ENCODE data around the gene EEF1A1. TPM values are rescaled to one million over a fixed set of nuclear protein-coding genes. Genes with fewer than 3 reads are reported as not detected.
"Not testable (repeated sequence)": the region's sequence is repeated elsewhere in the genome, so short reads cannot be mapped to it uniquely, and the experiment has no call there.

Gene EEF1A1
- total RNA-seq, 1 donor from 2014 or later: 8,439 TPM

GRCh38 chr6:73509851-73510250 is 11.0 kb downstream of the EEF1A1 start:
- H3K27ac Mint-ChIP-seq: no peak overlapping the region
- DNase-seq (ENCODE audit: low spot score): no peak
- intact Hi-C loops (cut with micrococcal nuclease): no loop called here

GRCh38 chr6:73508776-73509175 is 12.1 kb downstream of the EEF1A1 start:
- intact Hi-C loops (cut with micrococcal nuclease): no loop called here
- no peaks in the 10 kb centered on the region for H3K9me3 Mint-ChIP-seq
- no peak overlapping the region for H3K4me3 Mint-ChIP-seq
- no peak overlapping the region for H3K27ac Mint-ChIP-seq
- H3K36me3 Mint-ChIP-seq (ENCODE audit: low read depth): peaks cover 12% of the 10 kb centered on the region
- H3K4me1 Mint-ChIP-seq (ENCODE audit: low read depth): peaks cover 5% of the 10 kb centered on the region
- no peak for DNase-seq (ENCODE audit: low spot score)
- no peaks in the 10 kb centered on the region for H3K27me3 Mint-ChIP-seq (ENCODE audit: insufficient read depth)

More at GRCh38 chr6:73509851-73510250, 11.0 kb downstream of the EEF1A1 start:
- H3K27me3 Mint-ChIP-seq (ENCODE audit: insufficient read depth): no peaks in the 10 kb centered on the region
- no peak overlapping the region for H3K4me3 Mint-ChIP-seq
- peaks cover 11% of the 10 kb centered on the region for H3K36me3 Mint-ChIP-seq (ENCODE audit: low read depth)
- H3K9me3 Mint-ChIP-seq: no peaks in the 10 kb centered on the region
- peaks cover 8% of the 10 kb centered on the region for H3K4me1 Mint-ChIP-seq (ENCODE audit: low read depth)

GRCh38 chr6:73506246-73506645 is 14.6 kb downstream of the EEF1A1 start:
- Mint-ChIP-seq H3K27ac (no peak overlapping the region), H3K4me1 (ENCODE audit: low read depth) (no peaks in the 10 kb centered on the region), H3K36me3 (ENCODE audit: low read depth) (peaks cover 19% of the 10 kb centered on the region), H3K4me3 (no peak overlapping the region), H3K27me3 (ENCODE audit: insufficient read depth) (no peaks in the 10 kb centered on the region), H3K9me3 (no peaks in the 10 kb centered on the region)
- DNase-seq (ENCODE audit: low spot score): no peak
- intact Hi-C loops (cut with micrococcal nuclease): no loop called here

GRCh38 chr6:73505705-73506104 is 15.1 kb downstream of the EEF1A1 start:
- H3K27me3 Mint-ChIP-seq (ENCODE audit: insufficient read depth); H3K4me1 Mint-ChIP-seq (ENCODE audit: low read depth); intact Hi-C loops (cut with micrococcal nuclease): not testable (repeated sequence)

GRCh38 chr6:73505142-73505541 is 15.7 kb downstream of the EEF1A1 start:
- H3K27ac Mint-ChIP-seq: no peak overlapping the region
- H3K27me3 Mint-ChIP-seq (ENCODE audit: insufficient read depth): no peaks in the 10 kb centered on the region
- intact Hi-C loops (cut with micrococcal nuclease): no loop called here
- H3K36me3 Mint-ChIP-seq (ENCODE audit: low read depth): peaks cover 21% of the 10 kb centered on the region
- no peak for DNase-seq (ENCODE audit: low spot score)
- H3K4me1 Mint-ChIP-seq (ENCODE audit: low read depth): no peaks in the 10 kb centered on the region
- no peaks in the 10 kb centered on the region for H3K9me3 Mint-ChIP-seq
- no peak overlapping the region for H3K4me3 Mint-ChIP-seq

More at GRCh38 chr6:73505705-73506104, 15.1 kb downstream of the EEF1A1 start:
- not testable (repeated sequence) for H3K4me3 Mint-ChIP-seq; H3K27ac Mint-ChIP-seq; H3K9me3 Mint-ChIP-seq; DNase-seq (ENCODE audit: low spot score)
- H3K36me3 Mint-ChIP-seq (ENCODE audit: low read depth): peaks cover 19% of the 10 kb centered on the region

GRCh38 chr6:73504160-73504559 is 16.7 kb downstream of the EEF1A1 start:
- no peaks in the 10 kb centered on the region for H3K4me1 Mint-ChIP-seq (ENCODE audit: low read depth)
- H3K9me3 Mint-ChIP-seq: no peaks in the 10 kb centered on the region
- H3K4me3 Mint-ChIP-seq: no peak overlapping the region
- H3K36me3 Mint-ChIP-seq (ENCODE audit: low read depth): peaks cover 17% of the 10 kb centered on the region
- no peak overlapping the region for H3K27ac Mint-ChIP-seq
- intact Hi-C loops (cut with micrococcal nuclease): no loop called here
- H3K27me3 Mint-ChIP-seq (ENCODE audit: insufficient read depth): no peaks in the 10 kb centered on the region
- DNase-seq (ENCODE audit: low spot score): no peak

- H3K4me3 Mint-ChIP-seq: no peak overlapping the region
- H3K4me1 Mint-ChIP-seq (ENCODE audit: low read depth): no peaks in the 10 kb centered on the region
- no peak overlapping the region for H3K27ac Mint-ChIP-seq
- intact Hi-C loops (cut with micrococcal nuclease): no loop called here
- peaks cover 18% of the 10 kb centered on the region for H3K36me3 Mint-ChIP-seq (ENCODE audit: low read depth)
- H3K9me3 Mint-ChIP-seq: no peaks in the 10 kb centered on the region
- no peak for DNase-seq (ENCODE audit: low spot score)
- no peaks in the 10 kb centered on the region for H3K27me3 Mint-ChIP-seq (ENCODE audit: insufficient read depth)
Measured at GRCh38 chr6:73503027-73503772, 17.6 kb downstream of the EEF1A1 start.

- H3K36me3 Mint-ChIP-seq (ENCODE audit: low read depth): peaks cover 24% of the 10 kb centered on the region
- intact Hi-C loops (cut with micrococcal nuclease): no loop called here
Measured at GRCh38 chr6:73497915-73498314, 22.9 kb downstream of the EEF1A1 start.

GRCh38 chr6:73491377-73491776 is 29.5 kb downstream of the EEF1A1 start:
- H3K9me3 Mint-ChIP-seq: no peaks in the 10 kb centered on the region
- no peaks in the 10 kb centered on the region for H3K4me1 Mint-ChIP-seq (ENCODE audit: low read depth)
- H3K36me3 Mint-ChIP-seq (ENCODE audit: low read depth): peaks cover 46% of the 10 kb centered on the region
- H3K4me3 Mint-ChIP-seq: no peak overlapping the region
- no peak overlapping the region for H3K27ac Mint-ChIP-seq
- intact Hi-C loops (cut with micrococcal nuclease): no loop called here
- H3K27me3 Mint-ChIP-seq (ENCODE audit: insufficient read depth): no peaks in the 10 kb centered on the region
- DNase-seq (ENCODE audit: low spot score): no peak

More at GRCh38 chr6:73497915-73498314, 22.9 kb downstream of the EEF1A1 start:
- Mint-ChIP-seq H3K27ac (no peak overlapping the region), H3K4me1 (ENCODE audit: low read depth) (no peaks in the 10 kb centered on the region), H3K9me3 (no peaks in the 10 kb centered on the region), H3K27me3 (ENCODE audit: insufficient read depth) (no peaks in the 10 kb centered on the region), H3K4me3 (no peak overlapping the region)
- no peak for DNase-seq (ENCODE audit: low spot score)

- peaks cover 53% of the 10 kb centered on the region for H3K36me3 Mint-ChIP-seq (ENCODE audit: low read depth)
- no peak overlapping the region for H3K27ac Mint-ChIP-seq
- no peak for DNase-seq (ENCODE audit: low spot score)
- H3K4me1 Mint-ChIP-seq (ENCODE audit: low read depth): no peaks in the 10 kb centered on the region
- H3K9me3 Mint-ChIP-seq: no peaks in the 10 kb centered on the region
- H3K27me3 Mint-ChIP-seq (ENCODE audit: insufficient read depth): no peaks in the 10 kb centered on the region
- H3K4me3 Mint-ChIP-seq: no peak overlapping the region
- intact Hi-C loops (cut with micrococcal nuclease): no loop called here
Measured at GRCh38 chr6:73487473-73487872, 33.4 kb downstream of the EEF1A1 start.

- Mint-ChIP-seq H3K36me3 (ENCODE audit: low read depth) (peaks cover 47% of the 10 kb centered on the region), H3K27me3 (ENCODE audit: insufficient read depth) (no peaks in the 10 kb centered on the region), H3K4me1 (ENCODE audit: low read depth) (no peaks in the 10 kb centered on the region), H3K9me3 (no peaks in the 10 kb centered on the region), H3K4me3 (no peak overlapping the region), H3K27ac (no peak overlapping the region)
- intact Hi-C loops (cut with micrococcal nuclease): no loop called here
- no peak for DNase-seq (ENCODE audit: low spot score)
Measured at GRCh38 chr6:73484438-73484837, 36.4 kb downstream of the EEF1A1 start.

GRCh38 chr6:73481969-73482368 is 38.9 kb downstream of the EEF1A1 start:
- Mint-ChIP-seq H3K4me3 (no peak overlapping the region), H3K27me3 (ENCODE audit: insufficient read depth) (no peaks in the 10 kb centered on the region), H3K27ac (peak overlapping the region; percentile 47), H3K4me1 (ENCODE audit: low read depth) (no peaks in the 10 kb centered on the region), H3K36me3 (ENCODE audit: low read depth) (peaks cover 37% of the 10 kb centered on the region), H3K9me3 (no peaks in the 10 kb centered on the region)
- DNase-seq (ENCODE audit: low spot score): no peak
- intact Hi-C loops (cut with micrococcal nuclease): no loop called here

GRCh38 chr6:73477407-73477806 is 43.4 kb downstream of the EEF1A1 start:
- Mint-ChIP-seq H3K27me3 (ENCODE audit: insufficient read depth) (no peaks in the 10 kb centered on the region), H3K4me3 (no peak overlapping the region), H3K27ac (no peak overlapping the region), H3K4me1 (ENCODE audit: low read depth) (peaks cover 3% of the 10 kb centered on the region), H3K36me3 (ENCODE audit: low read depth) (peaks cover 32% of the 10 kb centered on the region), H3K9me3 (no peaks in the 10 kb centered on the region)
- no peak for DNase-seq (ENCODE audit: low spot score)
- intact Hi-C loops (cut with micrococcal nuclease): no loop called here

GRCh38 chr6:73476723-73477122 is 44.1 kb downstream of the EEF1A1 start:
- H3K36me3 Mint-ChIP-seq (ENCODE audit: low read depth): peaks cover 31% of the 10 kb centered on the region
- DNase-seq (ENCODE audit: low spot score): no peak

More at GRCh38 chr6:73476723-73477122, 44.1 kb downstream of the EEF1A1 start:
- Mint-ChIP-seq H3K4me1 (ENCODE audit: low read depth) (peaks cover 9% of the 10 kb centered on the region), H3K4me3 (no peak overlapping the region), H3K27me3 (ENCODE audit: insufficient read depth) (no peaks in the 10 kb centered on the region), H3K9me3 (no peaks in the 10 kb centered on the region), H3K27ac (no peak overlapping the region)
- intact Hi-C loops (cut with micrococcal nuclease): no loop called here
